OCI-LY1 (cell line): ENCODE measurements around the gene SNX2.

Experiments
- H2AFZ ChIP-seq: fragments of 200-600 bp; sonication (generic), shearing (Covaris generic); 2 replicates; pipeline ENCODE4 v1.6.0; 2014; ENCODE audit warnings: antibody characterized with exemption, mild to moderate bottlenecking, low read length
- H3F3A ChIP-seq: fragments of 200-600 bp; sonication (generic), shearing (Covaris generic); 2 replicates; pipeline ENCODE4 v1.6.0; 2014; ENCODE audit warnings: mild to moderate bottlenecking, antibody characterized with exemption, low read length, moderate library complexity; ENCODE audit not compliant: insufficient read depth
- H3K27ac ChIP-seq: fragments of 200-600 bp; sonication (generic); 2 replicates; pipeline ENCODE4 v1.5.1; 2014; ENCODE audit warnings: low read length, mixed run types, mild to moderate bottlenecking, low read depth; ENCODE audit not compliant: poor library complexity, severe bottlenecking
- H3K27me3 ChIP-seq: fragments of 200-600 bp; sonication (generic); 2 replicates; pipeline ENCODE4 v1.6.0; 2014; ENCODE audit warnings: antibody characterized with exemption, mild to moderate bottlenecking, low read length, moderate library complexity; ENCODE audit not compliant: insufficient read depth
- H3K36me3 ChIP-seq: fragments of 200-600 bp; sonication (generic); 2 replicates; pipeline ENCODE4 v1.6.1; 2014; ENCODE audit warnings: mild to moderate bottlenecking, antibody characterized with exemption, low read length, moderate library complexity, mixed read lengths; ENCODE audit not compliant: insufficient read depth
- H3K4me1 ChIP-seq: fragments of 200-600 bp; sonication (generic); 2 replicates; pipeline ENCODE4 v1.5.1; 2014; ENCODE audit warnings: mild to moderate bottlenecking, low read length, moderate library complexity; ENCODE audit not compliant: insufficient read depth, severe bottlenecking
- H3K4me2 ChIP-seq: fragments of 200-600 bp; sonication (generic), shearing (Covaris generic); 2 replicates; pipeline ENCODE4 v1.6.1; 2014; ENCODE audit warnings: low read length
- H3K4me3 ChIP-seq: fragments of 200-600 bp; sonication (generic); 2 replicates; pipeline ENCODE4 v1.5.1; 2014; ENCODE audit warnings: low read length, low read depth, mild to moderate bottlenecking, mixed read lengths; ENCODE audit not compliant: poor library complexity, severe bottlenecking
- H3K79me2 ChIP-seq: fragments of 200-600 bp; shearing (Covaris generic); 2 replicates; pipeline ENCODE4 v1.6.1; 2016; ENCODE audit warnings: mixed run types, low read length, mixed read lengths; ENCODE audit not compliant: insufficient read depth
- H3K9ac ChIP-seq: fragments of 200-600 bp; sonication (generic), shearing (Covaris generic); 2 replicates; pipeline ENCODE4 v1.6.1; 2014; ENCODE audit warnings: mild to moderate bottlenecking, low read length, mixed read lengths
- H3K9me2 ChIP-seq: fragments of 200-600 bp; sonication (generic), shearing (Covaris generic); 2 replicates; pipeline ENCODE4 v1.6.1; 2014; ENCODE audit warnings: low read depth, mild to moderate bottlenecking, low read length, mixed read lengths
- H3K9me3 ChIP-seq: fragments of 200-600 bp; shearing (Covaris generic); 2 replicates; pipeline ENCODE4 v1.6.1; 2014; ENCODE audit warnings: low read length, mixed read lengths
- H4K20me1 ChIP-seq: fragments of 200-600 bp; sonication (generic), shearing (Covaris generic); 2 replicates; pipeline ENCODE4 v1.6.0; 2016; ENCODE audit warnings: mild to moderate bottlenecking, low read length; ENCODE audit not compliant: insufficient read depth
- CTCF ChIP-seq: fragments of 200-600 bp; sonication (generic), shearing (Covaris generic); IDR thresholded peaks from 2 replicates; pipeline ENCODE4 v1.5.1; 2017; ENCODE audit warnings: mild to moderate bottlenecking, antibody characterized with exemption, low read length, moderate library complexity, mixed read lengths
- EZH2 ChIP-seq: fragments of 200-600 bp; sonication (generic), shearing (Covaris generic); IDR thresholded peaks from 2 replicates; pipeline ENCODE4 v1.8.0; 2017; ENCODE audit warnings: borderline replicate concordance, mixed run types, mild to moderate bottlenecking, antibody characterized with exemption, low read length, moderate library complexity, mixed read lengths

The SNX2 gene

GRCh38 chr5:122790354-122791103 lies 15.6 kb downstream of the SNX2 start:
- H3K27ac ChIP-seq: no peak overlapping the region
- no peak overlapping the region for H3K9ac ChIP-seq
- H3K4me2 ChIP-seq: no peak overlapping the region
- H3K27me3 ChIP-seq: no peaks in the 10 kb centered on the region
- peaks cover 61% of the 10 kb centered on the region for H3K79me2 ChIP-seq
- peaks cover 53% of the 10 kb centered on the region for H3K36me3 ChIP-seq
- no peaks in the 10 kb centered on the region for H4K20me1 ChIP-seq
- H2AFZ ChIP-seq: no peak overlapping the region
- no peak for TF ChIP-seq EZH2
- no peak for TF ChIP-seq CTCF
- no peaks in the 10 kb centered on the region for H3F3A ChIP-seq
- H3K9me2 ChIP-seq: no peaks in the 10 kb centered on the region
- no peak overlapping the region for H3K4me3 ChIP-seq
- no peaks in the 10 kb centered on the region for H3K4me1 ChIP-seq
- H3K9me3 ChIP-seq: peaks cover 20% of the 10 kb centered on the region

GRCh38 chr5:122805481-122805880 lies 30.6 kb downstream of the SNX2 start:
- Histone ChIP-seq H3K9ac (no peak overlapping the region), H3F3A (no peaks in the 10 kb centered on the region), H3K4me3 (no peak overlapping the region), H3K4me2 (no peak overlapping the region), H2AFZ (no peak overlapping the region), H3K9me3 (no peaks in the 10 kb centered on the region), H3K79me2 (no peaks in the 10 kb centered on the region), H4K20me1 (no peaks in the 10 kb centered on the region), H3K9me2 (no peaks in the 10 kb centered on the region), H3K4me1 (no peaks in the 10 kb centered on the region), H3K27me3 (no peaks in the 10 kb centered on the region), H3K36me3 (peaks cover 83% of the 10 kb centered on the region), H3K27ac (no peak overlapping the region)
- TF ChIP-seq CTCF (no peak), EZH2 (no peak)

GRCh38 chr5:122810405-122810804 lies 35.5 kb downstream of the SNX2 start:
- no peak overlapping the region for H2AFZ ChIP-seq
- H4K20me1 ChIP-seq: no peaks in the 10 kb centered on the region
- no peaks in the 10 kb centered on the region for H3K9me3 ChIP-seq
- H3K4me3 ChIP-seq: no peak overlapping the region
- no peak overlapping the region for H3K4me2 ChIP-seq
- no peak overlapping the region for H3K27ac ChIP-seq
- no peaks in the 10 kb centered on the region for H3K27me3 ChIP-seq
- no peaks in the 10 kb centered on the region for H3K9me2 ChIP-seq
- no peaks in the 10 kb centered on the region for H3K79me2 ChIP-seq
- H3K36me3 ChIP-seq: peaks cover 58% of the 10 kb centered on the region
- no peaks in the 10 kb centered on the region for H3F3A ChIP-seq
- no peaks in the 10 kb centered on the region for H3K4me1 ChIP-seq
- H3K9ac ChIP-seq: no peak overlapping the region
- no peak for TF ChIP-seq CTCF
- no peak for TF ChIP-seq EZH2
